Ovary (tissue), 9 donors: ENCODE results near the gene FMNL3. TPM values are rescaled to one million over a fixed set of nuclear protein-coding genes. Genes with fewer than 3 reads are reported as not detected.

Source experiments
- DNase-seq, 5 donors: peaks; one replicate each; pipeline ENCODE4 v3.0.0-alpha.2; 2019 to 2020
- H3K27ac ChIP-seq, 2 donors: fragments of 200-600 bp; one replicate each; pipeline versions ENCODE4 v1.5.1 to v1.8.0; 2019 to 2022
- H3K27me3 ChIP-seq: fragments of 200-600 bp; one replicate; pipeline ENCODE4 v1.8.0; 2022
- H3K36me3 ChIP-seq: fragments of 200-600 bp; sonication (generic); one replicate; pipeline ENCODE4 v1.5.1; 2019
- H3K4me1 ChIP-seq: one replicate; pipeline ENCODE4 v1.8.1; 2013; ENCODE audit warnings: mild to moderate bottlenecking, moderate library complexity; ENCODE audit not compliant: insufficient read depth
- H3K4me3 ChIP-seq: fragments of 200-600 bp; sonication (generic); one replicate; pipeline ENCODE4 v1.5.1; 2017
- H3K9me3 ChIP-seq, 2 donors: fragments of 200-600 bp in 1 of 2; sonication (generic) in 1 of 2; one replicate each; pipeline versions ENCODE4 v1.5.1 to v1.8.1; 2013 to 2019; ENCODE audit warnings: mild to moderate bottlenecking in 1 of 2, moderate library complexity in 1 of 2
- EP300 ChIP-seq: sonication (generic); formaldehyde crosslinking; IDR thresholded peaks from one replicate; pipeline ENCODE4 v1.6.1; 2017; ENCODE audit warnings: antibody characterized with exemption
- POLR2A ChIP-seq: fragments of 450-650 bp; IDR thresholded peaks from one replicate; pipeline ENCODE4 v1.6.1; 2017; ENCODE audit warnings: antibody characterized with exemption, mild to moderate bottlenecking, moderate library complexity
- WGBS, 3 donors: extraction: QIAGEN DNeasy Blood & Tissue Kit in 1 of 3; methylation state at CpG; one replicate each; pipeline versions ENCODE4 v1.1.5 to v1.1.7; 2013 to 2017; 5-methylcytosine and 5-hydroxymethylcytosine counted together
- intact Hi-C, 4 donors: fragments of 100-400 bp; cut with DNase I; formaldehyde crosslinking; loops; one replicate each; pipeline versions ENCODE4 v1.11.0 to v1.15.1; 2022 to 2023
- polyA plus RNA-seq, 2 donors: library from polyadenylated mRNA; stranded (reverse); fragments of 200-250 nt in 1 of 2; fragments of 350-450 nt in 1 of 2; fragmentation: Illumina TruSeq in 1 of 2; extraction: RNeasy Lipid Tissue Mini Kit (QIAGEN cat#74804) in 1 of 2; gene quantifications; one replicate each; pipeline ENCODE4 v1.2.3, GENCODE V29; 2013 to 2014
- total RNA-seq, 7 donors: library from RNA; depleted of rRNA in 2 of 7; stranded (reverse); fragments of >200 nt in 2 of 7; fragmentation: NEBNext Ultra II Directional in 3 of 7; extraction: Animal tissue kit (Norgen Biotek cat#: 25700) in 3 of 7; gene quantifications; one replicate each; pipeline versions ENCODE4 v1.1.0 to v1.2.4, GENCODE V29; 2016 to 2023
- TF ChIP-seq, protein P1 (sequence below), 3 donors: fragments of 450-650 bp in 2 of 3; fragments of 200-600 bp in 1 of 3; IDR thresholded peaks; one replicate each; pipeline versions ENCODE4 v1.5.1 to v1.8.0; 2016 to 2022; ENCODE audit warnings: antibody characterized with exemption in 3 of 3, mild to moderate bottlenecking in 1 of 3
- donor health status: DM: no; HTN: no; CAD: no; lungs with moderate emphysema.
- donor health status: DM: no; HTN: no; CAD: no.
- donor health status: Bipolar disorder and iron deficiency.
- donor health status: DM: yes; HTN: yes; CAD: no.
- donor health status: DM: no; HTN: no; CAD: no.
- donor health status: DM: yes; HTN: yes; CAD: no.

The FMNL3 gene
- total and polyA plus RNA-seq, 9 donors: 15.7 to 58.1 (median 33.1) TPM

GRCh38 chr12:49684310-49684854, 22.8 kb downstream of the FMNL3 start:
- H3K4me1 ChIP-seq: peaks cover 6% of the 10 kb centered on the region
- H3K27ac ChIP-seq: no peak overlapping the region
- DNase-seq: no peak
- TF ChIP-seq, protein P1, sequence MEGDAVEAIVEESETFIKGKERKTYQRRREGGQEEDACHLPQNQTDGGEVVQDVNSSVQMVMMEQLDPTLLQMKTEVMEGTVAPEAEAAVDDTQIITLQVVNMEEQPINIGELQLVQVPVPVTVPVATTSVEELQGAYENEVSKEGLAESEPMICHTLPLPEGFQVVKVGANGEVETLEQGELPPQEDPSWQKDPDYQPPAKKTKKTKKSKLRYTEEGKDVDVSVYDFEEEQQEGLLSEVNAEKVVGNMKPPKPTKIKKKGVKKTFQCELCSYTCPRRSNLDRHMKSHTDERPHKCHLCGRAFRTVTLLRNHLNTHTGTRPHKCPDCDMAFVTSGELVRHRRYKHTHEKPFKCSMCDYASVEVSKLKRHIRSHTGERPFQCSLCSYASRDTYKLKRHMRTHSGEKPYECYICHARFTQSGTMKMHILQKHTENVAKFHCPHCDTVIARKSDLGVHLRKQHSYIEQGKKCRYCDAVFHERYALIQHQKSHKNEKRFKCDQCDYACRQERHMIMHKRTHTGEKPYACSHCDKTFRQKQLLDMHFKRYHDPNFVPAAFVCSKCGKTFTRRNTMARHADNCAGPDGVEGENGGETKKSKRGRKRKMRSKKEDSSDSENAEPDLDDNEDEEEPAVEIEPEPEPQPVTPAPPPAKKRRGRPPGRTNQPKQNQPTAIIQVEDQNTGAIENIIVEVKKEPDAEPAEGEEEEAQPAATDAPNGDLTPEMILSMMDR (IDR thresholded peaks at IDR 0.05): no peak
- TF ChIP-seq EP300 (no peak), POLR2A (no peak)
- intact Hi-C loops: no loop called here
- no peaks in the 10 kb centered on the region for H3K9me3 ChIP-seq
- no peaks in the 10 kb centered on the region for H3K36me3 ChIP-seq
- H3K27me3 ChIP-seq: no peaks in the 10 kb centered on the region
- H3K4me3 ChIP-seq: no peak overlapping the region
- WGBS, 3 donors: 89 to 92% (median 90%) methylated on average over 5 of the region's 5 CpGs

GRCh38 chr12:49683599-49684309, 23.5 kb downstream of the FMNL3 start:
- intact Hi-C loops: no loop called here
- H3K4me3 ChIP-seq: no peak overlapping the region
- TF ChIP-seq POLR2A: no peak
- TF ChIP-seq EP300: no peak
- TF ChIP-seq, protein P1 (IDR thresholded peaks at IDR 0.05): no peak

GRCh38 chr12:49680075-49680474, 27.1 kb downstream of the FMNL3 start:
- Histone ChIP-seq H3K9me3 (no peaks in the 10 kb centered on the region), H3K4me1 (peaks cover 14% of the 10 kb centered on the region), H3K27ac (no peak overlapping the region), H3K27me3 (no peaks in the 10 kb centered on the region), H3K4me3 (no peak overlapping the region), H3K36me3 (no peaks in the 10 kb centered on the region)
- TF ChIP-seq, protein P1 (IDR thresholded peaks at IDR 0.05): no peak
- TF ChIP-seq EP300 (no peak), POLR2A (no peak)
- intact Hi-C loops: no loop called here
- no peak for DNase-seq
- 88 to 91% (median 90%) methylated on average over 1 of the region's 1 CpG for WGBS, 3 donors

More at GRCh38 chr12:49683599-49684309, 23.5 kb downstream of the FMNL3 start:
- no peaks in the 10 kb centered on the region for H3K27me3 ChIP-seq
- no peak overlapping the region for H3K27ac ChIP-seq
- H3K36me3 ChIP-seq: no peaks in the 10 kb centered on the region
- 54 to 59% (median 59%) methylated on average over 3 of the region's 3 CpGs for WGBS, 3 donors
- no peaks in the 10 kb centered on the region for H3K9me3 ChIP-seq
- peaks cover 6% of the 10 kb centered on the region for H3K4me1 ChIP-seq
- no peak for DNase-seq

GRCh38 chr12:49678711-49679110, 28.5 kb downstream of the FMNL3 start:
- no peaks in the 10 kb centered on the region for H3K36me3 ChIP-seq
- H3K27me3 ChIP-seq: no peaks in the 10 kb centered on the region
- peaks cover 25% of the 10 kb centered on the region for H3K4me1 ChIP-seq
- no peaks in the 10 kb centered on the region for H3K9me3 ChIP-seq
- intact Hi-C loops: no loop called here
- 72 to 81% (median 78%) methylated on average over 3 of the region's 3 CpGs for WGBS, 3 donors
- no peak for DNase-seq
- no peak overlapping the region for H3K4me3 ChIP-seq
- H3K27ac ChIP-seq: no peak overlapping the region
- no peak for TF ChIP-seq POLR2A

DNA sequence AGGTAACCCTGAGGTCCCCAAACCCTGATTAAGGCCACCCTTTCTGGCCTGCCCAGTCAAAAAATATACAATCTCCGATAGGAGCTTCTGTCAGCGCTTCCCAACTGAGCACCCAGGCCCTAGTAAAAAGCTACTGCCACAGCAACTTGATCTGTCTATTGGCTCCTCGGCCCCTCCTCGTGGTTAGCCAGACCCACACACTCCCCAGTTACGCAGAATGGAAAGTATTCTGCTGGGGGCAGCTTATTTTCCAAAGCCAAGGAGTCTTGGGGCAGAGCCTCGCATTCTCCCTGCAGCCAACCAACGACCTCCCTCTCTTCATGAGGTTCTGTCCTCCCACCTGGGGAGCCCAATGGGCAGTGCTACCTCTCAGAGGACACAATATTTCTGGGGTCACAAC, 32.1 kb downstream of the FMNL3 start:
- intact Hi-C loops: no loop called here
- 71 to 80% (median 76%) methylated on average over 7 of the region's 7 CpGs for WGBS, 3 donors
- TF ChIP-seq EP300: no peak
- TF ChIP-seq POLR2A: no peak
- TF ChIP-seq, protein P1 (IDR thresholded peaks at IDR 0.05): no peak
- peaks cover 49% of the 10 kb centered on the region for H3K4me1 ChIP-seq
- no peaks in the 10 kb centered on the region for H3K36me3 ChIP-seq
- no peak overlapping the region for H3K4me3 ChIP-seq
- H3K27me3 ChIP-seq: no peaks in the 10 kb centered on the region
- peak in 1 of 5 donors; percentile 31 for DNase-seq
- peak overlapping the region; percentile 91 to 97 for H3K27ac ChIP-seq
- no peaks in the 10 kb centered on the region for H3K9me3 ChIP-seq
